WTC11 (cell line): ENCODE data around the gene GET4. TPM values are rescaled to one million over a fixed set of nuclear protein-coding genes. Genes with fewer than 3 reads are reported as not detected.

Source experiments
- ATAC-seq: fragments of 200-7000 bp; cut with Tn5 transposase; 2 replicates; pipeline ENCODE4 v1.10.0; 2021; ENCODE audit warnings: mild to moderate bottlenecking, moderate library complexity
- CTCF ChIA-PET: fragments of 300-600 bp; sonication (Branson Sonifier 250); formaldehyde crosslinking; loops from one replicate; lab custom pipeline; 2021; ENCODE audit warnings: antibody characterized with exemption; lab: Charles Lee
- POLR2A ChIA-PET: fragments of 350-600 bp; sonication (Branson Sonifier 250); formaldehyde crosslinking; loops from one replicate; lab custom pipeline; 2021; ENCODE audit warnings: antibody characterized with exemption; lab: Charles Lee
- DNase-seq: peaks from one replicate; pipeline ENCODE4 v3.0.0; 2021; ENCODE audit warnings: low spot score
- H3K27ac Mint-ChIP-seq: 2 replicates; pipeline ENCODE4 v1.8.0; 2021; ENCODE audit warnings: mixed read lengths
- H3K27me3 Mint-ChIP-seq: 2 replicates; pipeline ENCODE4 v1.8.0; 2021; ENCODE audit warnings: low read depth, mild to moderate bottlenecking, moderate library complexity, mixed read lengths
- H3K36me3 Mint-ChIP-seq: 2 replicates; pipeline ENCODE4 v1.8.0; 2021; ENCODE audit warnings: mixed read lengths
- H3K4me1 Mint-ChIP-seq: 2 replicates; pipeline ENCODE4 v1.8.0; 2022; ENCODE audit warnings: mixed read lengths
- H3K4me3 Mint-ChIP-seq: 2 replicates; pipeline ENCODE4 v1.8.0; 2021; ENCODE audit warnings: mild to moderate bottlenecking, moderate library complexity, mixed read lengths
- H3K9me3 Mint-ChIP-seq: 2 replicates; pipeline ENCODE4 v1.8.0; 2021; ENCODE audit warnings: mixed read lengths
- ELF4 ChIP-seq: sonication (generic); formaldehyde crosslinking; IDR thresholded peaks from 2 replicates; pipeline ENCODE4 v1.8.1; 2022; ENCODE audit warnings: low read depth, mild to moderate bottlenecking, moderate library complexity, missing genetic modification reagents
- GTF2I ChIP-seq: fragments of 250-450 bp; sonication (Bioruptor Pico); conservative IDR thresholded peaks from 2 replicates; pipeline ENCODE4 v1.4.0; 2021; ENCODE audit warnings: mild to moderate bottlenecking
- HMGA2 ChIP-seq: fragments of 250-450 bp; sonication (Bioruptor Pico); IDR thresholded peaks from 2 replicates; pipeline ENCODE4 v1.4.0; 2021; ENCODE audit warnings: mild to moderate bottlenecking, moderate library complexity
- IRF2 ChIP-seq: sonication (generic); formaldehyde crosslinking; IDR thresholded peaks from 2 replicates; pipeline ENCODE4 v1.8.0; 2022; ENCODE audit warnings: low read depth, missing genetic modification reagents, borderline replicate concordance
- NFYB ChIP-seq: sonication (generic); formaldehyde crosslinking; conservative IDR thresholded peaks from 2 replicates; pipeline ENCODE4 v1.8.0; 2022; ENCODE audit warnings: low read depth, missing genetic modification reagents
- OVOL2 ChIP-seq: fragments of 250-450 bp; sonication (Bioruptor Pico); IDR thresholded peaks from 2 replicates; pipeline ENCODE4 v1.9.0; 2021; ENCODE audit warnings: mild to moderate bottlenecking, borderline replicate concordance
- PRRX2 ChIP-seq: fragments of 250-450 bp; sonication (Bioruptor Pico); IDR thresholded peaks from 2 replicates; pipeline ENCODE4 v1.8.0; 2021; ENCODE audit warnings: mild to moderate bottlenecking
- TEAD4 ChIP-seq: sonication (generic); formaldehyde crosslinking; IDR thresholded peaks from 2 replicates; pipeline ENCODE4 v1.8.0; 2022; ENCODE audit warnings: mild to moderate bottlenecking, missing genetic modification reagents
- ZNF138 ChIP-seq: sonication (generic); formaldehyde crosslinking; conservative IDR thresholded peaks from 2 replicates; pipeline ENCODE4 v1.8.1; 2022; ENCODE audit warnings: mild to moderate bottlenecking, moderate library complexity, missing genetic modification reagents
- ZNF232 ChIP-seq: sonication (generic); formaldehyde crosslinking; IDR thresholded peaks from 2 replicates; pipeline ENCODE4 v1.8.0; 2022; ENCODE audit warnings: mild to moderate bottlenecking, missing genetic modification reagents
- ZNF263 ChIP-seq: sonication (generic); formaldehyde crosslinking; IDR thresholded peaks from 2 replicates; pipeline ENCODE4 v1.8.1; 2022; ENCODE audit warnings: low read depth, mild to moderate bottlenecking, moderate library complexity, missing genetic modification reagents
- ZNF416 ChIP-seq: fragments of 250-450 bp; sonication (Bioruptor Pico); IDR thresholded peaks from 2 replicates; pipeline ENCODE4 v1.9.0; 2021; ENCODE audit warnings: mild to moderate bottlenecking, inconsistent platforms
- total RNA-seq: library from RNA; stranded (reverse); gene quantifications from 3 replicates; pipeline ENCODE4 v1.2.3, GENCODE V29; 2021
- TF ChIP-seq, protein P1 (sequence below): fragments of 200-600 bp; IDR thresholded peaks from 2 replicates; pipeline ENCODE4 v1.8.0; 2022; ENCODE audit warnings: antibody characterized with exemption
- TF ChIP-seq, protein P2 (sequence below): fragments of 250-450 bp; sonication (Bioruptor Pico); IDR thresholded peaks from 2 replicates; pipeline ENCODE4 v1.9.0; 2021; ENCODE audit warnings: moderate library complexity, mild to moderate bottlenecking, inconsistent platforms, borderline replicate concordance
- TF ChIP-seq, protein P3 (sequence below): sonication (generic); formaldehyde crosslinking; IDR thresholded peaks from 2 replicates; pipeline ENCODE4 v1.8.1; 2022; ENCODE audit warnings: missing genetic modification reagents, borderline replicate concordance
- TF ChIP-seq, protein P4 (sequence below): sonication (generic); formaldehyde crosslinking; IDR thresholded peaks from 2 replicates; pipeline ENCODE4 v1.8.0; 2022; ENCODE audit warnings: mild to moderate bottlenecking, missing genetic modification reagents
- TF ChIP-seq, protein P5 (sequence below): fragments of 250-450 bp; sonication (Bioruptor Pico); IDR thresholded peaks from 2 replicates; pipeline ENCODE4 v1.9.0; 2021; ENCODE audit warnings: mild to moderate bottlenecking, borderline replicate concordance
- TF ChIP-seq, protein P6 (sequence below): sonication (generic); formaldehyde crosslinking; IDR thresholded peaks from 2 replicates; pipeline ENCODE4 v1.8.1; 2023; ENCODE audit warnings: mild to moderate bottlenecking, moderate library complexity, missing genetic modification reagents

The GET4 gene
- total RNA-seq, 1 experiment from 2014 or later: 73.0 TPM

DNA sequence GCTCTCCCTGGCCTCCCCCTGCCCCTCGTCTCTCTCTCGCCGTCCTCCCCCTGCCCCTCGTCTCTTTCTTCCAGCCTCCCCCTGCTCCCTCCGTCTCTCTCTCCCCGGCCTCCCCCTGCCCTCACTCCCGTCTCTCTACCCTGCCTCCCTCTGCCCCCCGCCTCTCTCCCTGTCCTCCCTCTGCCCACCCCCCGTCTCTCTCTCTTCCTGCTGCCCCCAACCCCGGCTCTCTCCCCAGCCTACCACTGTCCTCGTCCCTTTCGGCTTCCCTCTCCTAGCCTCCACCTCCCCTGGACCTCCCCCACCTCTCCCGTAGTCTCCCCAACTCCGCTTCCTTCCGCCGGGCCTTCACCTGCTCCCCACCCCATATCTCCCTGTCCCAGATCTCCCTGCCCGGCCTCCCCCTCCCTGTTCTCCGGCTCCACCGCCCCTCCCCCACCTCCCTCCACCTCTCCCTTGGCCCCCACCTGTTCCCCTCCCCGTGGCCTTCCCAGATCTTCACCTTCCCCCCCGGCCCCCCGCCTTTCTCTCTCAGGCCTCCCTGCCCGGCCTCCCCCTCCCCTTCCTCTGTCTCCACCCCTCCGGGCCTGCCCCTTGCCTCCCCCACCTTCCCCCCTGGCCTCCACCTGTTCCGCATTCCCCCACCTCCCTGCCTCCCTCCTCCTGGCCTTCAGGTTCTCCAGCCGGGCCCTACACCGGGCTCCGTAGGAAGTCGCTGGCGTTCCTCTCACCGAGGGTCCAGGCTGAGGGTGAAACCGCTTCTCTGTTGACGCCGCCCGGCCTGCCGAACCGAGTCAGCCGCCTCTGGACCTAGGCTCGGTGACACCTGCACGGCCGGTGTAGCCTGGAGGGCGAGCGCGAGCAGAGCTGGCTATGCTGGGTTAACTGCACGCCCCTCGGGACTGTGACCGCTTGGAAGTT lies 1.2 kb downstream of the GET4 start:
- ChIA-PET CTCF (interaction anchor here (1.0 kb wide), 2 partner anchors 41 to 81 kb away, joined by 3 read pairs; no protein-coding TSS in a partner anchor), POLR2A (interaction anchor here (0.5 kb wide), 1 partner anchor 118 kb away, joined by 3 read pairs; no protein-coding TSS in a partner anchor)
- ATAC-seq: no peak

More for the DNA sequence above, 1.2 kb downstream of the GET4 start:
- Mint-ChIP-seq H3K36me3 (peaks cover 26% of the 10 kb centered on the region), H3K27ac (peak overlapping the region; percentile 85), H3K4me3 (peak overlapping the region; percentile 83), H3K9me3 (peaks cover 6% of the 10 kb centered on the region), H3K4me1 (peaks cover 15% of the 10 kb centered on the region), H3K27me3 (no peaks in the 10 kb centered on the region)
- TF ChIP-seq TEAD4 (CRISPR knock-in tag): no peak
- TF ChIP-seq, protein P1, sequence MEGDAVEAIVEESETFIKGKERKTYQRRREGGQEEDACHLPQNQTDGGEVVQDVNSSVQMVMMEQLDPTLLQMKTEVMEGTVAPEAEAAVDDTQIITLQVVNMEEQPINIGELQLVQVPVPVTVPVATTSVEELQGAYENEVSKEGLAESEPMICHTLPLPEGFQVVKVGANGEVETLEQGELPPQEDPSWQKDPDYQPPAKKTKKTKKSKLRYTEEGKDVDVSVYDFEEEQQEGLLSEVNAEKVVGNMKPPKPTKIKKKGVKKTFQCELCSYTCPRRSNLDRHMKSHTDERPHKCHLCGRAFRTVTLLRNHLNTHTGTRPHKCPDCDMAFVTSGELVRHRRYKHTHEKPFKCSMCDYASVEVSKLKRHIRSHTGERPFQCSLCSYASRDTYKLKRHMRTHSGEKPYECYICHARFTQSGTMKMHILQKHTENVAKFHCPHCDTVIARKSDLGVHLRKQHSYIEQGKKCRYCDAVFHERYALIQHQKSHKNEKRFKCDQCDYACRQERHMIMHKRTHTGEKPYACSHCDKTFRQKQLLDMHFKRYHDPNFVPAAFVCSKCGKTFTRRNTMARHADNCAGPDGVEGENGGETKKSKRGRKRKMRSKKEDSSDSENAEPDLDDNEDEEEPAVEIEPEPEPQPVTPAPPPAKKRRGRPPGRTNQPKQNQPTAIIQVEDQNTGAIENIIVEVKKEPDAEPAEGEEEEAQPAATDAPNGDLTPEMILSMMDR: no peak
- no peak for TF ChIP-seq NFYB
- TF ChIP-seq, protein P2, sequence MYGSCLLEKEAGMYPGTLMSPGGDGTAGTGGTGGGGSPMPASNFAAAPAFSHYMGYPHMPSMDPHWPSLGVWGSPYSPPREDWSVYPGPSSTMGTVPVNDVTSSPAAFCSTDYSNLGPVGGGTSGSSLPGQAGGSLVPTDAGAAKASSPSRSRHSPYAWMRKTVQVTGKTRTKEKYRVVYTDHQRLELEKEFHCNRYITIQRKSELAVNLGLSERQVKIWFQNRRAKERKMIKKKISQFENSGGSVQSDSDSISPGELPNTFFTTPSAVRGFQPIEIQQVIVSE (CRISPR knock-in tag): no peak
- TF ChIP-seq, protein P3, sequence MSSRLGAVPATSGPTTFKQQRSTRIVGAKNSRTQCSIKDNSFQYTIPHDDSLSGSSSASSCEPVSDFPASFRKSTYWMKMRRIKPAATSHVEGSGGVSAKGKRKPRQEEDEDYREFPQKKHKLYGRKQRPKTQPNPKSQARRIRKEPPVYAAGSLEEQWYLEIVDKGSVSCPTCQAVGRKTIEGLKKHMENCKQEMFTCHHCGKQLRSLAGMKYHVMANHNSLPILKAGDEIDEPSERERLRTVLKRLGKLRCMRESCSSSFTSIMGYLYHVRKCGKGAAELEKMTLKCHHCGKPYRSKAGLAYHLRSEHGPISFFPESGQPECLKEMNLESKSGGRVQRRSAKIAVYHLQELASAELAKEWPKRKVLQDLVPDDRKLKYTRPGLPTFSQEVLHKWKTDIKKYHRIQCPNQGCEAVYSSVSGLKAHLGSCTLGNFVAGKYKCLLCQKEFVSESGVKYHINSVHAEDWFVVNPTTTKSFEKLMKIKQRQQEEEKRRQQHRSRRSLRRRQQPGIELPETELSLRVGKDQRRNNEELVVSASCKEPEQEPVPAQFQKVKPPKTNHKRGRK (CRISPR knock-in tag): no peak
- TF ChIP-seq ZNF263 (CRISPR knock-in tag): no peak
- no peak for TF ChIP-seq ZNF416
- no peak for TF ChIP-seq ZNF138 (CRISPR knock-in tag)
- TF ChIP-seq, protein P4, sequence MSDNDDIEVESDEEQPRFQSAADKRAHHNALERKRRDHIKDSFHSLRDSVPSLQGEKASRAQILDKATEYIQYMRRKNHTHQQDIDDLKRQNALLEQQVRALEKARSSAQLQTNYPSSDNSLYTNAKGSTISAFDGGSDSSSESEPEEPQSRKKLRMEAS (CRISPR knock-in tag): no peak
- no peak for TF ChIP-seq GTF2I (CRISPR knock-in tag)
- TF ChIP-seq PRRX2 (CRISPR knock-in tag): no peak
- no peak for TF ChIP-seq IRF2 (CRISPR knock-in tag)
- no peak for TF ChIP-seq HMGA2
- TF ChIP-seq, protein P5, sequence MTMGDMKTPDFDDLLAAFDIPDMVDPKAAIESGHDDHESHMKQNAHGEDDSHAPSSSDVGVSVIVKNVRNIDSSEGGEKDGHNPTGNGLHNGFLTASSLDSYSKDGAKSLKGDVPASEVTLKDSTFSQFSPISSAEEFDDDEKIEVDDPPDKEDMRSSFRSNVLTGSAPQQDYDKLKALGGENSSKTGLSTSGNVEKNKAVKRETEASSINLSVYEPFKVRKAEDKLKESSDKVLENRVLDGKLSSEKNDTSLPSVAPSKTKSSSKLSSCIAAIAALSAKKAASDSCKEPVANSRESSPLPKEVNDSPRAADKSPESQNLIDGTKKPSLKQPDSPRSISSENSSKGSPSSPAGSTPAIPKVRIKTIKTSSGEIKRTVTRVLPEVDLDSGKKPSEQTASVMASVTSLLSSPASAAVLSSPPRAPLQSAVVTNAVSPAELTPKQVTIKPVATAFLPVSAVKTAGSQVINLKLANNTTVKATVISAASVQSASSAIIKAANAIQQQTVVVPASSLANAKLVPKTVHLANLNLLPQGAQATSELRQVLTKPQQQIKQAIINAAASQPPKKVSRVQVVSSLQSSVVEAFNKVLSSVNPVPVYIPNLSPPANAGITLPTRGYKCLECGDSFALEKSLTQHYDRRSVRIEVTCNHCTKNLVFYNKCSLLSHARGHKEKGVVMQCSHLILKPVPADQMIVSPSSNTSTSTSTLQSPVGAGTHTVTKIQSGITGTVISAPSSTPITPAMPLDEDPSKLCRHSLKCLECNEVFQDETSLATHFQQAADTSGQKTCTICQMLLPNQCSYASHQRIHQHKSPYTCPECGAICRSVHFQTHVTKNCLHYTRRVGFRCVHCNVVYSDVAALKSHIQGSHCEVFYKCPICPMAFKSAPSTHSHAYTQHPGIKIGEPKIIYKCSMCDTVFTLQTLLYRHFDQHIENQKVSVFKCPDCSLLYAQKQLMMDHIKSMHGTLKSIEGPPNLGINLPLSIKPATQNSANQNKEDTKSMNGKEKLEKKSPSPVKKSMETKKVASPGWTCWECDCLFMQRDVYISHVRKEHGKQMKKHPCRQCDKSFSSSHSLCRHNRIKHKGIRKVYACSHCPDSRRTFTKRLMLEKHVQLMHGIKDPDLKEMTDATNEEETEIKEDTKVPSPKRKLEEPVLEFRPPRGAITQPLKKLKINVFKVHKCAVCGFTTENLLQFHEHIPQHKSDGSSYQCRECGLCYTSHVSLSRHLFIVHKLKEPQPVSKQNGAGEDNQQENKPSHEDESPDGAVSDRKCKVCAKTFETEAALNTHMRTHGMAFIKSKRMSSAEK (CRISPR knock-in tag): no peak
- TF ChIP-seq ELF4 (CRISPR knock-in tag): no peak
- no peak for TF ChIP-seq OVOL2 (CRISPR knock-in tag)
- no peak for TF ChIP-seq ZNF232 (CRISPR knock-in tag)
- TF ChIP-seq, protein P6, sequence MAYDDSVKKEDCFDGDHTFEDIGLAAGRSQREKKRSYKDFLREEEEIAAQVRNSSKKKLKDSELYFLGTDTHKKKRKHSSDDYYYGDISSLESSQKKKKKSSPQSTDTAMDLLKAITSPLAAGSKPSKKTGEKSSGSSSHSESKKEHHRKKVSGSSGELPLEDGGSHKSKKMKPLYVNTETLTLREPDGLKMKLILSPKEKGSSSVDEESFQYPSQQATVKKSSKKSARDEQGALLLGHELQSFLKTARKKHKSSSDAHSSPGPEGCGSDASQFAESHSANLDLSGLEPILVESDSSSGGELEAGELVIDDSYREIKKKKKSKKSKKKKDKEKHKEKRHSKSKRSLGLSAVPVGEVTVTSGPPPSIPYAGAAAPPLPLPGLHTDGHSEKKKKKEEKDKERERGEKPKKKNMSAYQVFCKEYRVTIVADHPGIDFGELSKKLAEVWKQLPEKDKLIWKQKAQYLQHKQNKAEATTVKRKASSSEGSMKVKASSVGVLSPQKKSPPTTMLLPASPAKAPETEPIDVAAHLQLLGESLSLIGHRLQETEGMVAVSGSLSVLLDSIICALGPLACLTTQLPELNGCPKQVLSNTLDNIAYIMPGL (CRISPR knock-in tag): no peak
- no peak for DNase-seq
